Breast epithelium (tissue), 3 donors: ENCODE data around the gene HM13.
"Not testable (repeated sequence)": the region's sequence is repeated elsewhere in the genome, so short reads cannot be mapped to it uniquely, and the experiment has no call there.

ENCODE experiments used
- CTCF ChIP-seq, 3 donors: fragments of 450-650 bp; IDR thresholded peaks; one replicate each; pipeline ENCODE4 v1.5.1; 2016 to 2017; ENCODE audit warnings: antibody characterized with exemption in 3 of 3, mild to moderate bottlenecking in 3 of 3, moderate library complexity in 3 of 3
- POLR2A ChIP-seq: fragments of 450-650 bp; IDR thresholded peaks from one replicate; pipeline ENCODE4 v1.6.1; 2016; ENCODE audit warnings: antibody characterized with exemption, mild to moderate bottlenecking, moderate library complexity
- POLR2AphosphoS5 ChIP-seq, 3 donors: sonication (generic); formaldehyde crosslinking; IDR thresholded peaks; one replicate each; pipeline ENCODE4 v1.6.1; 2017; ENCODE audit warnings: antibody characterized with exemption in 3 of 3

- not testable (repeated sequence) for TF ChIP-seq CTCF (IDR thresholded peaks at IDR 0.05); POLR2A; POLR2AphosphoS5 (IDR thresholded peaks at IDR 0.05)
Observed at GRCh38 chr20:31470946-31471345, 43.3 kb upstream of the HM13 start.
